Parathyroid adenoma (tissue), 2 donors: ENCODE results near the gene KLF16.

Experiments
- H2AFZ ChIP-seq: fragments of 300-600 bp; sonication (generic); one replicate; pipeline ENCODE4 v1.7.0; 2017; ENCODE audit warnings: antibody characterized with exemption, mild to moderate bottlenecking
- H3K27ac ChIP-seq: fragments of 300-600 bp; sonication (generic); one replicate; pipeline ENCODE4 v1.7.0; 2017
- H3K27me3 ChIP-seq: fragments of 300-600 bp; sonication (generic); one replicate; pipeline ENCODE4 v1.7.0; 2017; ENCODE audit warnings: low read length; ENCODE audit not compliant: control insufficient read depth, insufficient read depth
- H3K36me3 ChIP-seq: fragments of 300-600 bp; sonication (generic); one replicate; pipeline ENCODE4 v1.7.0; 2017; ENCODE audit warnings: low read length; ENCODE audit not compliant: control insufficient read depth, insufficient read depth
- H3K4me1 ChIP-seq: fragments of 300-600 bp; sonication (generic); one replicate; pipeline ENCODE4 v1.7.0; 2017; ENCODE audit warnings: control low read depth
- H3K4me2 ChIP-seq: fragments of 300-600 bp; sonication (generic); one replicate; pipeline ENCODE4 v1.7.0; 2017; ENCODE audit warnings: low read length
- H3K4me3 ChIP-seq: fragments of 300-600 bp; sonication (generic); one replicate; pipeline ENCODE4 v1.7.0; 2017; ENCODE audit warnings: low read depth, low read length
- H3K79me2 ChIP-seq: fragments of 300-600 bp; sonication (generic); one replicate; pipeline ENCODE4 v1.7.0; 2017; ENCODE audit warnings: control low read depth
- H3K9ac ChIP-seq: fragments of 300-600 bp; sonication (generic); one replicate; pipeline ENCODE4 v1.7.0; 2017; ENCODE audit warnings: mild to moderate bottlenecking
- H3K9me3 ChIP-seq: fragments of 300-600 bp; sonication (generic); one replicate; pipeline ENCODE4 v1.7.0; 2017; ENCODE audit warnings: low read length; ENCODE audit not compliant: control insufficient read depth
- TF ChIP-seq, protein P1 (sequence below): fragments of 300-600 bp; sonication (generic); IDR thresholded peaks from one replicate; pipeline ENCODE4 v1.7.0; 2017; ENCODE audit warnings: antibody characterized with exemption, mild to moderate bottlenecking
- donor health status: primary hyperparathyroidism.

KLF16 gene

DNA sequence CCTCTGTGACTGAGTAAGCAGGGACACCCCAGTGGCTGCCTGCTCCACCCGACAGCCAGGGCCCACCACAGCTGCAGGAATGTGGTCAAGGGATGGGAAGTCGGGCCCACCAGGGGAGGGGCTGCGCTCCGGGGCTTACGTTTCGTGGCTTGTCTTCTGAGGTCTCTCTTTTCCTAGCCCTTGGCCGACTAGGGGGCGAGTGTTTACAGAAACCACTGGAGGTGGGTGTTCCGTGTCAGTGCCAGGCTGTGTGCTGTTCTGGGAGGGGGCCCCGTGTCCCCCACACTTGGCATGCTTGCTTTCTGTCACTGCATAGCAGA lies 46.3 kb upstream of the KLF16 start:
- Histone ChIP-seq H3K36me3 (no peaks in the 10 kb centered on the region), H3K9me3 (no peaks in the 10 kb centered on the region), H3K27ac (no peak overlapping the region), H3K4me2 (no peak overlapping the region), H3K4me1 (peaks cover 4% of the 10 kb centered on the region), H3K27me3 (no peaks in the 10 kb centered on the region), H3K4me3 (no peak overlapping the region), H3K9ac (no peak overlapping the region), H2AFZ (no peak overlapping the region), H3K79me2 (peaks cover 10% of the 10 kb centered on the region)
- TF ChIP-seq, protein P1, sequence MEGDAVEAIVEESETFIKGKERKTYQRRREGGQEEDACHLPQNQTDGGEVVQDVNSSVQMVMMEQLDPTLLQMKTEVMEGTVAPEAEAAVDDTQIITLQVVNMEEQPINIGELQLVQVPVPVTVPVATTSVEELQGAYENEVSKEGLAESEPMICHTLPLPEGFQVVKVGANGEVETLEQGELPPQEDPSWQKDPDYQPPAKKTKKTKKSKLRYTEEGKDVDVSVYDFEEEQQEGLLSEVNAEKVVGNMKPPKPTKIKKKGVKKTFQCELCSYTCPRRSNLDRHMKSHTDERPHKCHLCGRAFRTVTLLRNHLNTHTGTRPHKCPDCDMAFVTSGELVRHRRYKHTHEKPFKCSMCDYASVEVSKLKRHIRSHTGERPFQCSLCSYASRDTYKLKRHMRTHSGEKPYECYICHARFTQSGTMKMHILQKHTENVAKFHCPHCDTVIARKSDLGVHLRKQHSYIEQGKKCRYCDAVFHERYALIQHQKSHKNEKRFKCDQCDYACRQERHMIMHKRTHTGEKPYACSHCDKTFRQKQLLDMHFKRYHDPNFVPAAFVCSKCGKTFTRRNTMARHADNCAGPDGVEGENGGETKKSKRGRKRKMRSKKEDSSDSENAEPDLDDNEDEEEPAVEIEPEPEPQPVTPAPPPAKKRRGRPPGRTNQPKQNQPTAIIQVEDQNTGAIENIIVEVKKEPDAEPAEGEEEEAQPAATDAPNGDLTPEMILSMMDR, result no peak

DNA sequence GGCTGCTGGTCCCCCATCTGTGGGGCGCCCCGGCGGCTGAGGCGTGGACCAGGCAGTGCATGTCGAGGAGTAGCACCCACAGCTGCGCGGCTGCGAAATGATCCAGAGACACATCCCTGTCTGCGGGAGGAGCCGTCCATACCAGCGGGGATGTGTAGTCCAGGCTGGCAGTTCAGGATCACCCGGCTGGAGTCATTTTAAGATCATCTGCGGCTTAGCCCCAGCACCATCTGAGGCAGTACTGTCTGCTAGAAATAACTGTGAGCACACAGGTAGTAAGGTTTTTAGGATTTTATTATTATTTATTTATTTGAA lies 44.9 kb upstream of the KLF16 start:
- Histone ChIP-seq H3K9me3 (no peaks in the 10 kb centered on the region), H3K4me1 (peaks cover 4% of the 10 kb centered on the region), H3K4me2 (no peak overlapping the region), H3K79me2 (peaks cover 8% of the 10 kb centered on the region), H3K27me3 (no peaks in the 10 kb centered on the region), H3K9ac (no peak overlapping the region), H3K4me3 (no peak overlapping the region), H3K36me3 (no peaks in the 10 kb centered on the region), H2AFZ (no peak overlapping the region), H3K27ac (no peak overlapping the region)
- TF ChIP-seq, protein P1, result no peak

DNA sequence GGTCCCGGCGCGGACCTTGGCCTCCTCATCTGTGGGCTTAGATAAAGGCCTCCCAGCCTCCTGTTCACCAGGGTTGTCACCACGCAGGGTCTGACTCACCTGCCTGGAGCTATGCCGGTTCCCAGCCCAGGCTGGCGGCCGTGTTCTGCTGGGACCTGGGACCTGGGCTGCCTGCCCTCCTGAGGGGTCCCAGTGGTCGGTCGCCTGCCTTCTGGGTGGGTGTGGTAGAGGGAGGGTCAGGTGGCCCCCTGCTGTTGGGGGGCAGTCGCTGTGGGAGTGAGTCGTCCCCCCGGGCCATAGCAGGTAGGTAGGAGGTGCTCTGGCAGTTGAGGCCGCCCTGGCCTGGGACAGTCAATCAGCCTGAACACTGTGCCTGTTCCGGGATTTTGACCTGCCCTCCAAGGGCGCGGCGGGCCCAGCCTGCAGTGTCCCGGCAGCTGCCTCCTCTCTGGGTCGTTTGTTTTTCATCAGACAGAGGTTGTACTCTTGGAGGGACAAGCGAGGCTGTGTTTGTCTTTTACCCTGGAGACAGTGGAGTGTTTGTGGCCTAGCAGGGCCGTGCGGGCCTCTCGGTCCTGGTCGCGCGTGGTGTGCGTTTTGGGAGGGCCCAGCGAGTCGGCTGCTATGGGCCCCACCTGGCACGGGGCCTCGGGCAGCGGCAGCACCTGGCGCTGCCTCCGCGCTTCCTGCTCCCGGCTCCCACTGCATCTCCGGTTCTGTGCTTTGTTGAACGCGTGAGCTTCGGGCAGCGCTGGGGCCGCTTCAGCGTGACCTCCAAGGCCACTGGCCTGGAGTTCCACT lies 44.4 kb upstream of the KLF16 start:
- peaks cover 4% of the 10 kb centered on the region for H3K4me1 ChIP-seq

DNA sequence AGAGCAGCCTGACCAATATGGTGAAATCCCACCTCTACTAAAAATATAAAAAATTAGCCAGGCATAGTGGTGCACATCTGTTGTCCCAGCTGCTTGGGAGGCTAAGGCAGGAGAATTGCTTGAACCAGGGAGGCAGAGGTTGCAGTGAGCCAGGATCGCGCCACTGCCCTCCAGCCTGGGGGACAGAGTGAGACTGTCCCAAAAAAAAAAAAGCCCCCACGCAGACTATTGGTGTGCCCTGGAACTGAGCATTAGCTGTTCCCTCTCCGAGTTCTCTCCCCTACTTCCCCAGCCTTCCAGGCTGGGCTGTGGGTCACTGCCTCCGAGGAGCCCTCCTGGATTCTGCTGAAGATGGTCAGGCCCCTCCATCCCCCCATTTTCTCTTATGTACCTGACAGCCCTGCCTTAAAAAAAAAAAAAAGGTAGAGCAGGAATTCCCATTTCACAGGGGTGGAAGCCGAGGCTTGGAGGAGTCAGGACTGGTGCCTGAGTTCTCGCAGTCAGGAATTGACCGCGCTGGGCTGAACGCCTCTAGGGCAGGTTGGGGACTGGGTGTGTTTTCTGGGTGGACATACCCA lies 43.7 kb upstream of the KLF16 start:
- H3K9ac ChIP-seq, result no peak overlapping the region
- H3K4me3 ChIP-seq, result no peak overlapping the region
- peaks cover 4% of the 10 kb centered on the region for H3K4me1 ChIP-seq
- H3K9me3 ChIP-seq, result no peaks in the 10 kb centered on the region
- no peak overlapping the region for H3K4me2 ChIP-seq
- no peaks in the 10 kb centered on the region for H3K27me3 ChIP-seq
- H3K36me3 ChIP-seq, result no peaks in the 10 kb centered on the region
- no peak overlapping the region for H3K27ac ChIP-seq
- TF ChIP-seq, protein P1, result no peak
- no peak overlapping the region for H2AFZ ChIP-seq
- H3K79me2 ChIP-seq, result peaks cover 8% of the 10 kb centered on the region

More for the DNA sequence above, 44.4 kb upstream of the KLF16 start:
- TF ChIP-seq, protein P1, result no peak
- peaks cover 8% of the 10 kb centered on the region for H3K79me2 ChIP-seq
- H2AFZ ChIP-seq, result no peak overlapping the region
- no peaks in the 10 kb centered on the region for H3K36me3 ChIP-seq
- no peaks in the 10 kb centered on the region for H3K9me3 ChIP-seq
- no peaks in the 10 kb centered on the region for H3K27me3 ChIP-seq
- no peak overlapping the region for H3K4me3 ChIP-seq
- no peak overlapping the region for H3K4me2 ChIP-seq
- no peak overlapping the region for H3K27ac ChIP-seq
- H3K9ac ChIP-seq, result no peak overlapping the region
